Endothelial cell of umbilical vein (primary cell): ENCODE measurements around the gene ATG10.
"Not testable (repeated sequence)": the region's sequence is repeated elsewhere in the genome, so short reads cannot be mapped to it uniquely, and the experiment has no call there.

Experiments used
- CTCF ChIP-seq, 2 donors: IDR thresholded peaks; 1 replicate in 1 of 2; 2 replicates in 1 of 2; pipeline ENCODE4 v1.5.1; 2011; ENCODE audit warnings: low read length in 2 of 2, mild to moderate bottlenecking in 2 of 2, moderate library complexity in 2 of 2, control low read depth in 1 of 2, inconsistent platforms in 1 of 2, low read depth in 1 of 2; ENCODE audit not compliant: insufficient read depth in 1 of 2; ENCODE audit errors: extremely low read depth in 1 of 2
- EZH2 ChIP-seq: IDR thresholded peaks from 2 replicates; pipeline ENCODE4 v1.6.1; 2012; ENCODE audit warnings: borderline replicate concordance, low read depth, mild to moderate bottlenecking, moderate library complexity, low read length, inconsistent platforms; ENCODE audit not compliant: severe bottlenecking
- FOS ChIP-seq: IDR thresholded peaks from 2 replicates; pipeline ENCODE4 v1.6.1; 2011; ENCODE audit warnings: mild to moderate bottlenecking, low read length, moderate library complexity, borderline replicate concordance; ENCODE audit not compliant: insufficient read depth
- MAX ChIP-seq: IDR thresholded peaks from 2 replicates; pipeline ENCODE4 v1.6.1; 2011; ENCODE audit not compliant: insufficient read depth, insufficient read length
- MYC ChIP-seq: IDR thresholded peaks from one replicate; pipeline ENCODE4 v1.6.1; 2011; ENCODE audit warnings: mild to moderate bottlenecking, low read depth, low read length
- POLR2A ChIP-seq: IDR thresholded peaks from 2 replicates; pipeline ENCODE4 v1.6.1; 2012; ENCODE audit warnings: low read depth, mild to moderate bottlenecking, control low read depth, low read length
- POLR2AphosphoS5 ChIP-seq: IDR thresholded peaks from 2 replicates; pipeline ENCODE4 v1.6.1; 2012; ENCODE audit warnings: low read depth, mild to moderate bottlenecking, control low read depth, low read length, moderate library complexity; ENCODE audit not compliant: insufficient read depth

DNA sequence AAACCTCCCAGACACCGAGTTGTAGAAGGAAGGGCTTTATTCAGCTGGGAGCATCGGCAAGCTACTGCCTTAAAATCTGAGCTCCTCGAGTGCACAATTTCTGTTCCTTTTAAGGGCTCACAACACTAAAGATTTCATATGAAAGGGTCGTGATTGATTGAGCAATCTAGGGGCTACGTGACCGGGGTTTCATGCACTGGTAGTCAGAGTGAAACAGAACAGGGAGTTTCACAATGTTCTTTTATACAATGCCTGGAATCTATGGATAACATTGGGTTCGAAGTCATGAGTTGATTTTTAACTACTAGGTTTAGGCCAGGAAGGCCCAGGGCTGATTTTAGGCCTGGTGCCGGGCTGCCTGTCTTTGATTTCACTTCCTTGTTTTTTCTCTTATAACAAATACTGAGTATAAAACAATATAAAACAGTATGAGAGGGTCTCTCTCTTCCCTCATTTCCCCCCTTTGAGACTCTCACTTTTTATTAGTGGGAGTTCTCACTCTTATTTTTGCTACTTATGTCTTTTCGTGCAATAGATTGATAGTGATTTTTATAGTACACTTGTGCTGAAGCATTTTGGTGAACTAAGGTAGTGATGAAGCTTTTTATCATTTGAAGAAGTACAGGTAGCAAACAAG is 295.6 kb downstream of the ATG10 start:
- not testable (repeated sequence) for TF ChIP-seq EZH2; CTCF (IDR thresholded peaks at IDR 0.05; ENCODE audit: extremely low read depth in 1 of 2, insufficient read depth in 1 of 2, low read depth in 1 of 2, low read length in 2 of 2); POLR2AphosphoS5; POLR2A; MAX; MYC; FOS
